ENCODE data around the gene SYS1.

GRCh38 chr20:45407067-45407745 is 44.2 kb downstream of the SYS1 start:
- TF ChIP-seq CTCF (IDR thresholded peaks at IDR 0.05; ENCODE audit: low read depth, low read length, poor library complexity, severe bottlenecking) (no peak), EZH2phosphoT487 (IDR thresholded peaks at IDR 0.05; ENCODE audit: borderline replicate concordance, low read length) (no peak)
